Daoy (cell line): ENCODE measurements around the gene TUBGCP5. TPM values are rescaled to one million over a fixed set of nuclear protein-coding genes. Genes with fewer than 3 reads are reported as not detected.
"Not testable (repeated sequence)": the region's sequence is repeated elsewhere in the genome, so short reads cannot be mapped to it uniquely, and the experiment has no call there.

ENCODE experiments used
- DNase-seq: peaks from one replicate; pipeline ENCODE4 v3.0.0-alpha.2; 2015; ENCODE audit warnings: low read depth
- total RNA-seq: library from RNA; depleted of rRNA; stranded (reverse); fragments of >200 nt; shearing (Covaris generic); gene quantifications from 2 replicates; pipeline ENCODE4 v1.2.3, GENCODE V29; 2014; rRNA removed

The TUBGCP5 gene
- 17.2 and 18.5 TPM in 2 replicates for total RNA-seq

- peak; percentile 98 for DNase-seq
Measured at GRCh38 chr15:23039143-23039916, at the start of gene TUBGCP5. Gene TUBGCP5 (minus strand): TSS chr15:23039569. CDS start chr15:23039543, 26 bp downstream.

- DNase-seq = no peak
Measured at GRCh38 chr15:23083115-23083514, 43.7 kb upstream of the TUBGCP5 start.

GRCh38 chr15:23081996-23082737, 42.8 kb upstream of the TUBGCP5 start:
- DNase-seq = not testable (repeated sequence)

GRCh38 chr15:23081271-23081670, 41.9 kb upstream of the TUBGCP5 start:
- DNase-seq = no peak

GRCh38 chr15:23079766-23080165, 40.4 kb upstream of the TUBGCP5 start:
- DNase-seq = no peak

GRCh38 chr15:23075927-23076326, 36.6 kb upstream of the TUBGCP5 start:
- no peak for DNase-seq

- DNase-seq = peak; percentile 56
Measured at GRCh38 chr15:23074684-23075083, 35.3 kb upstream of the TUBGCP5 start.

GRCh38 chr15:23073890-23074646, 34.7 kb upstream of the TUBGCP5 start:
- DNase-seq = peak; percentile 49

- DNase-seq = peak; percentile 20
Measured at GRCh38 chr15:23072633-23073032, 33.3 kb upstream of the TUBGCP5 start.

- peak; percentile 92 for DNase-seq
Measured at GRCh38 chr15:23069496-23070166, 30.3 kb upstream of the TUBGCP5 start.

GRCh38 chr15:23067416-23067815, 28.0 kb upstream of the TUBGCP5 start:
- no peak for DNase-seq

- DNase-seq = no peak
Measured at GRCh38 chr15:23065836-23066235, 26.5 kb upstream of the TUBGCP5 start.

GRCh38 chr15:23064156-23064555, 24.8 kb upstream of the TUBGCP5 start:
- no peak for DNase-seq

- DNase-seq = no peak
Measured at GRCh38 chr15:23057707-23058106, 18.3 kb upstream of the TUBGCP5 start.

GRCh38 chr15:23055316-23055715, 15.9 kb upstream of the TUBGCP5 start:
- no peak for DNase-seq

GRCh38 chr15:23052522-23052921, 13.2 kb upstream of the TUBGCP5 start:
- no peak for DNase-seq

GRCh38 chr15:23050708-23051107, 11.3 kb upstream of the TUBGCP5 start:
- DNase-seq = no peak

GRCh38 chr15:23049984-23050628, 10.7 kb upstream of the TUBGCP5 start:
- no peak for DNase-seq

- not testable (repeated sequence) for DNase-seq
Measured at GRCh38 chr15:23048572-23049282, 9.4 kb upstream of the TUBGCP5 start.

GRCh38 chr15:23043987-23044386, 4.6 kb upstream of the TUBGCP5 start:
- not testable (repeated sequence) for DNase-seq
